ENCODE data around the gene XPR1. TPM values are rescaled to one million over a fixed set of nuclear protein-coding genes. Genes with fewer than 3 reads are reported as not detected.

XPR1 gene
- total RNA-seq, 1 experiment from 2014 or later = 16.8 TPM

GRCh38 chr1:180884588-180885300, 252.9 kb downstream of the XPR1 start:
- H3K79me2 ChIP-seq (ENCODE audit: low read depth) = no peaks in the 10 kb centered on the region
- BruUV-seq (replicated peaks) = no TSS peak
- no peak overlapping the region for H3K4me3 ChIP-seq
- H3K9me2 ChIP-seq (ENCODE audit: insufficient read depth) = no peaks in the 10 kb centered on the region
- no peaks in the 10 kb centered on the region for H3K4me1 ChIP-seq (replicated peaks; ENCODE audit: insufficient read depth)
- H3K36me3 ChIP-seq (ENCODE audit: low read depth) = no peaks in the 10 kb centered on the region
- no peak overlapping the region for H3K4me2 ChIP-seq
- no peak for DNase-seq
- intact Hi-C loops (cut with micrococcal nuclease; ENCODE audit: unreplicated experiment) = loop anchor here (5.0 kb wide), 1 partner anchor 208 kb away; no protein-coding TSS in a partner anchor
- ChIA-PET CTCF (interaction anchor here (0.6 to 0.7 kb wide), 2 partner anchors 301 to 931 kb away, joined by 5 read pairs; no protein-coding TSS in a partner anchor), POLR2A (ENCODE audit: unreplicated experiment) (no interaction called here)
- no peaks in the 10 kb centered on the region for H4K20me1 ChIP-seq (ENCODE audit: insufficient read depth)
- no peaks in the 10 kb centered on the region for H3K27me3 ChIP-seq (ENCODE audit: insufficient read depth, low read depth)
- H3K27ac ChIP-seq = no peak overlapping the region
- H3F3A ChIP-seq (ENCODE audit: insufficient read depth, low read depth) = no peaks in the 10 kb centered on the region
- no peak overlapping the region for H2AFZ ChIP-seq
- TF ChIP-seq EZH2 (IDR thresholded peaks at IDR 0.05; ENCODE audit: low read depth) (no peak), CTCF (conservative IDR thresholded peaks at IDR 0.05) (no peak)
- no peaks in the 10 kb centered on the region for H3K9me3 ChIP-seq (ENCODE audit: insufficient read depth, low read depth)

- H3K36me3 ChIP-seq (ENCODE audit: low read depth) = no peaks in the 10 kb centered on the region
- H3K79me2 ChIP-seq (ENCODE audit: low read depth) = no peaks in the 10 kb centered on the region
- H3K4me1 ChIP-seq (replicated peaks; ENCODE audit: insufficient read depth) = no peaks in the 10 kb centered on the region
- H4K20me1 ChIP-seq (ENCODE audit: insufficient read depth) = no peaks in the 10 kb centered on the region
- H3K27ac ChIP-seq = no peak overlapping the region
- POLR2A ChIA-PET (ENCODE audit: unreplicated experiment) = no interaction called here
- TF ChIP-seq EZH2 (IDR thresholded peaks at IDR 0.05; ENCODE audit: low read depth) = no peak
- no peak for TF ChIP-seq CTCF (conservative IDR thresholded peaks at IDR 0.05)
- DNase-seq = no peak
- no peak overlapping the region for H3K4me3 ChIP-seq
- no TSS peak for BruUV-seq (replicated peaks)
- H3K9me2 ChIP-seq (ENCODE audit: insufficient read depth) = no peaks in the 10 kb centered on the region
- no peaks in the 10 kb centered on the region for H3K27me3 ChIP-seq (ENCODE audit: insufficient read depth, low read depth)
- CTCF ChIA-PET = no interaction called here
- H3K4me2 ChIP-seq = no peak overlapping the region
- no peak overlapping the region for H2AFZ ChIP-seq
- H3K9me3 ChIP-seq (ENCODE audit: insufficient read depth, low read depth) = no peaks in the 10 kb centered on the region
- no peaks in the 10 kb centered on the region for H3F3A ChIP-seq (ENCODE audit: insufficient read depth, low read depth)
- intact Hi-C loops (cut with micrococcal nuclease; ENCODE audit: unreplicated experiment) = no loop called here
Observed at GRCh38 chr1:180886338-180886737, 254.5 kb downstream of the XPR1 start.

GRCh38 chr1:180887841-180888240, 256.0 kb downstream of the XPR1 start:
- H3K27me3 ChIP-seq (ENCODE audit: insufficient read depth, low read depth) = no peaks in the 10 kb centered on the region
- H3K4me2 ChIP-seq = no peak overlapping the region
- no peaks in the 10 kb centered on the region for H4K20me1 ChIP-seq (ENCODE audit: insufficient read depth)
- H3K27ac ChIP-seq = no peak overlapping the region
- H3K9me3 ChIP-seq (ENCODE audit: insufficient read depth, low read depth) = no peaks in the 10 kb centered on the region
- intact Hi-C loops (cut with micrococcal nuclease; ENCODE audit: unreplicated experiment) = no loop called here
- no peaks in the 10 kb centered on the region for H3F3A ChIP-seq (ENCODE audit: insufficient read depth, low read depth)
- H3K36me3 ChIP-seq (ENCODE audit: low read depth) = no peaks in the 10 kb centered on the region
- TF ChIP-seq EZH2 (IDR thresholded peaks at IDR 0.05; ENCODE audit: low read depth) (no peak), CTCF (conservative IDR thresholded peaks at IDR 0.05) (no peak)
- H3K4me3 ChIP-seq = no peak overlapping the region
- no peak overlapping the region for H2AFZ ChIP-seq
- no TSS peak for BruUV-seq (replicated peaks)
- H3K79me2 ChIP-seq (ENCODE audit: low read depth) = no peaks in the 10 kb centered on the region
- CTCF ChIA-PET = interaction anchor here (0.6 kb wide), 1 partner anchor 39 kb away, joined by 3 read pairs; no protein-coding TSS in a partner anchor
- no peaks in the 10 kb centered on the region for H3K4me1 ChIP-seq (replicated peaks; ENCODE audit: insufficient read depth)
- no peaks in the 10 kb centered on the region for H3K9me2 ChIP-seq (ENCODE audit: insufficient read depth)
- POLR2A ChIA-PET (ENCODE audit: unreplicated experiment) = no interaction called here
- DNase-seq = no peak

Data from PC-9 (cell line).